ENCODE data around the gene PLAC8L1. TPM values are rescaled to one million over a fixed set of nuclear protein-coding genes. Genes with fewer than 3 reads are reported as not detected.

Gene PLAC8L1
- 0.20 TPM in 1 of 2 replicates, not detected in the other for total RNA-seq

GRCh38 chr5:146105477-146105876 lies at the start of gene PLAC8L1:
Gene PLAC8L1, minus strand, starts transcription at chr5:146105577. Its CDS starts 1,266 bp downstream, at chr5:146104311.

Small RNA genes lying within 50 kb of the gene (small RNA-seq; reads per million reads assigned to genes)
- 0.14 reads per million for gene AC091959.1

Other genes with a start within 250 kb of the PLAC8L1 start
- not detected in 2 replicates for gene GRXCR2, start 232.6 kb downstream of the PLAC8L1 start, total RNA-seq
- 0.20 TPM in 1 of 2 replicates, not detected in the other for gene SH3RF2, start 169.0 kb downstream of the PLAC8L1 start, total RNA-seq
- 149 and 158 TPM in 2 replicates for gene LARS1, start 77.1 kb upstream of the PLAC8L1 start, total RNA-seq
- 21.7 and 31.7 TPM in 2 replicates for gene RBM27, start 98.0 kb upstream of the PLAC8L1 start, total RNA-seq
- gene POU4F3, start 233.3 kb upstream of the PLAC8L1 start, total RNA-seq = under 0.01 TPM in 1 of 2 replicates, not detected in the other